HG02610 (cell line): ENCODE measurements around the gene OR51E2.

Source experiments
- ATAC-seq: cut with Tn5 transposase; IDR thresholded peaks from one replicate; pipeline ENCODE4 v1.9.1; 2021; ENCODE audit warnings: mild to moderate bottlenecking, moderate library complexity; ENCODE audit not compliant: unreplicated experiment

The OR51E2 gene

DNA sequence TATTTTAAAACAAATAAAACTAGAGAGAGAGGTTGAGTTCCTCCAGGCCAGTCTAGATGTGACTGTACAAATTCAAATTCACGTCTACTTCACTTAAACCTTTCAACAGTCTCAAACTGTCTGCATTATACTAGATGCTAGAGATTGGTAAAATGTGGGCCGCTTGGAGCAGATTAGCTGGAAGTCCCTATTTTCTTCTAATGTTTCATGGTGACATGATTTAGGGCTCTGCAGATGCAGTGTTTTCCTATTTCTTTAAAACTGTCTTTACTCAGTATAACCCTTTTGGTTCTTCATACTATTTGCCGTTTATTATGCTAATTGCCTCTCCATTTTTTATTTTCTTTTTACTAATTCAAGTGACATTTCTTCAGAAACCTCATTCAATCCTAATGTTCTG lies 33.5 kb downstream of the OR51E2 start:
- no peak for ATAC-seq

DNA sequence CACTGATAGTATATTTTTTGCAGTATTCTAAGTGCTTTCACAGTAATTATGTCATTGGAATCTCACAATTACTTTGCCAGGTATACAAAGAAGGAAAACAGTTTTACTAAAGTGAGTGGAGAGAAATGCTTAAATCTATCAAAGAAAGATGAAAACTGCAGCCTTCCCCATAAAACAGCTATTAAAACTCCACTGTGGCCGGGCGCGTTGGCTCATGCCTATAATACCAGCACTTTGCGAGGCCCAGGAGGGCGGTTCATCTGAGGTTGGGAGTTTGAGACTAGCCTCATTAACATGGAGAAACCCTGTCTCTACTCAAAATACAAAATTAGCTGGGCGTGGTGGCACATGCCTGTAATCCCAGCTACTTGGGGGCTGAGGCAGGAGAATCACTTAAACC lies 34.8 kb downstream of the OR51E2 start:
- ATAC-seq = no peak

DNA sequence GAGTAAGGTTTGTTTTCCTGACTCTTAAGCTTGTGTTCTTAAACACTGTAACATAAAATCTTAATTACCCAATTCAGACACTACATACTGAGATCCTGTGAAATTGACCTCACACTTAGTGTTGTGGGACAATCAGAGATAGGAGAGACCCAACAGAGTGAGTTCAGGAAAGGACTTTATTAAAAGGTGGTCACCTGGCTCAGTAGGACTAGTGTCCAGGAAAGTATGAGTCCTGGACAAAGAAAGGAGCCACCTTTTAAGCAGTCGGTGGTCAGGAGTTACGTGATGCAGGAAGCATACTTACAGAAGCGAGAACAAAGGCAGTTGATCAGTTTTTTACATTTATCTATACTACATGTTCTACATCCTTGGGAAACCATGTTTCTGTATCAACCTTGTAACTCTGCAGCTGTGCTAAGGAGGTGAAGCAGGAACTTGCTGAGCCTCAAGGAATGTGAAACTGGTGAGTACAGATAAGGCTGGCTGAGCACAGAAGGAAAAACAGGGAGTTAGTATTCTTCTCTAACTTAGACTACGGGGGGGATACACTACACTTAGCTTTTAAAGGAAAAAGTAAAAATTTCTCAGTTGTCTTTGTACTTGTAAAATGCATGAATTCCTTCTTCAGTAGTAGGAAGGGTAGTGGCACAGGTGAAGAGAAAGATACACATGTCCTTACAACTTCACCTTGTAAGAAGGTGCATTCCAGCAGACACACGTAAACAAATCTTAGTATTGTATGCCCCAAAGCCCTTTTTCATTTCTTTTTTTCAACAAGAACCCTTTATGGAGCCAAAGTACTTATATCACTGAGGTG lies 38.8 kb downstream of the OR51E2 start:
- no peak for ATAC-seq

DNA sequence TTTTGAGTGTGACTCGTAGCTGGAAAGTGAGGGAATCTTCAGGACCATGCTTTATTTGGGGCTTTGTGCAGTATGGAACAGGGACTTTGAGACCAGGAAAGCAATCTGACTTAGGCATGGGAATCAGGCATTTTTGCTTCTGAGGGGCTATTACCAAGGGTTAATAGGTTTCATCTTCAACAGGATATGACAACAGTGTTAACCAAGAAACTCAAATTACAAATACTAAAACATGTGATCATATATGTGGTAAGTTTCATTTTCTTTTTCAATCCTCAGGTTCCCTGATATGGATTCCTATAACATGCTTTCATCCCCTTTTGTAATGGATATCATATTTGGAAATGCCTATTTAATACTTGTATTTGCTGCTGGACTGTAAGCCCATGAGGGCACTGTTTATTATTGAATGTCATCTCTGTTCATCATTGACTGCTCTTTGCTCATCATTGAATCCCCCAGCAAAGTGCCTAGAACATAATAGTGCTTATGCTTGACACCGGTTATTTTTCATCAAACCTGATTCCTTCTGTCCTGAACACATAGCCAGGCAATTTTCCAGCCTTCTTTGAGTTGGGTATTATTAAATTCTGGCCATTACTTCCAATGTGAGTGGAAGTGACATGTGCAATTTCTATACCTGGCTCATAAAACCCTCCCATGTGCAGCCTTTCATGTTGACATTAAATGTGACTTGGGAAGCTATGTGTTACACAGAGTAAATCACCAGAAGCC lies 42.9 kb downstream of the OR51E2 start:
- no peak for ATAC-seq

DNA sequence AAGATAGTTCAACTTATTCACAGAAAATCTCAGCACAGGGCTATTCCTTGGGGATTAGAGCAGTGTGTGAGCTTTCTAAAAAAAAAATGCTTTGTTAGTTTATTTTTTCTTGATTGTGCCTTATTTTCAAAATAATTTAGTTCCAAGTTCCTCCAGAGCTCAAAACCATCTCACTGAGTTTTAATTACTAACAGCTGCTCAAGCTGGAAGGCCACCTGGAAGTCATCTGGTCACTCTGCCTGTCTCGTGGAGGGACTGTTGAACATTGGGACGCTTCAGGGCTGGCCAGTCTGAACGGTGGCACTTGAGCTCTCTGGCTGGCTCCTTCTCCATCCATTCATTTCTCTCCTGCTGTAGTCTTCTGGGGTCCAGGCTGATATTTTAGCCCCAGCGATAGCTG lies 49.9 kb downstream of the OR51E2 start:
- ATAC-seq = no peak

DNA sequence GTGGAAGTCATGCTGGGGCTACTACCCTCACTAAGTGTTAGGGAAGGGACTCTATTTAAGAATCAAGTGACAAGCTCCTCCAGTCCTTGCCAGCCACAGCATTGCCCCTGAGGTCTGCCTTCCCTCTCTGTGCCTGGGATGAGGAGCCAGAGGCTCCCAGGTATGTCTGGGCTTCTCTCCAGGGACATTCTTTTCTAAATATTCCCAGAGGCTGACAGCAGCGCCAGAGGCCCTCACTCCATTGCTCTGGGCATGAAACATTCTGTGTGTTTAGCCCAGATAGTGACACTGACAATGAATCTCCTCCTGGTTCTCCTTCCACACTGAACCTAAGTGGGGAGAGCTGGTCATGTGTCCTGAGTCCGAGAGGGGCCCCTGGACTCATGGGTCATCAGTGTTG lies 51.7 kb downstream of the OR51E2 start:
- no peak for ATAC-seq

DNA sequence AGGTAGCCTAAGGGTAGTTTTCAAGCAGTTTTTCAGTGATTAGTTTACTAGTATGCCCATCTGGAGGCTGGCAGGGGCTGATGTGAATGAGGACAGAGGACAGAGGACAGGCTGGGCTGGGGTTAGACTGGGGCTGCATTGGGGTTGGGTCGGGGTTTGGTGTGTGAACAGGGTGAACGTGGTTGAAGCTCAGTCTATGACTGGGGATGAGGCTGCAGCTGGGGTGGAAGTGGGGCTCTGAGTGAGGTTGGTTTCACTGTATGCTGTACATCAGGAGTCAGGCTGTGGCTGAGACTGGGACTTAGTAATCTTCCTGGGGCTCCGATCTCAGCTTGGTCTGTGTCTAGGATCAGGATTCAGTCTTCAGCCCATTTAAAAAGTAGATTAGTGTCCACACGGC lies 53.4 kb downstream of the OR51E2 start:
- no peak for ATAC-seq

DNA sequence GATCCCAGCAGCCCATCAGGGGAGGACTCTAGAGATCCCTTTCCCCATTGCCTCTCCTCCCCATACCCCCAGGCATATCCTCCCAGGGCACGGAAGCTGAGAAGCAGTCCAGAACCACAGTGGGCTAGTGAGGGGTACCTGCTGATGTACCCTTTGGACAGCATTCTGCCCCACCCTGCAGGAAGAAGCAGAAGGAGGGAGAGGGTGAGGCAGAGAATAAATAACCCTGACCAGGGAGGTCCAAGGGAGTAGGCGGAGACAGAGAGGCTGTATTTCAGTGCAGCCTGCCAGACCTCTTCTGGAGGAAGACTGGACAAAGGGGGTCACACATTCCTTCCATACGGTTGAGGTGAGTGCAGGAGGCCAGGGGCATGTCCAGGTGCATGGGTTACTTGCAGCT lies 54.0 kb downstream of the OR51E2 start, which contains the start of gene OR51E1:
OR51E1 (plus strand) TSS at position 301 of the 400 bp plus-strand sequence. CDS start 8,545 bp downstream, outside the sequence.
- no peak for ATAC-seq

DNA sequence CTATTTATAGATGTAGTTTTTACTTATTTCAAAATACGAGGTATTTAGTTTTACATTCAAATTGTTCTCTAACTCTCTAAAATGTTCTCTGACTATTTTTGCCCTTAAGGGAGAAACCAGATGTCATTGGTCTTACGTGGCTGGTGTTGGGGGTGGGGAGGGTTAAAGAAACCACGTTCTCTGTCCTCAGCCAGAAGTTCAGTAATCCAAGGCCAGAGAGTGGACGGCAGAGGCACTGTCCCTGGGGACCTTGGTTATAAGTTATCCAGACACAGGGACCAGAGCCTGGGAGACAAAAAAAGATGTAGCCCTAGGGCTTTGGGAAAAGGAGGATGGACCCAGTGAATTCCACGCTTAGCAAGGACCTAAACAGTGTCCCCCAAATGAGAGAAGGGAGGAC lies 54.6 kb downstream of the OR51E2 start:
- no peak for ATAC-seq

DNA sequence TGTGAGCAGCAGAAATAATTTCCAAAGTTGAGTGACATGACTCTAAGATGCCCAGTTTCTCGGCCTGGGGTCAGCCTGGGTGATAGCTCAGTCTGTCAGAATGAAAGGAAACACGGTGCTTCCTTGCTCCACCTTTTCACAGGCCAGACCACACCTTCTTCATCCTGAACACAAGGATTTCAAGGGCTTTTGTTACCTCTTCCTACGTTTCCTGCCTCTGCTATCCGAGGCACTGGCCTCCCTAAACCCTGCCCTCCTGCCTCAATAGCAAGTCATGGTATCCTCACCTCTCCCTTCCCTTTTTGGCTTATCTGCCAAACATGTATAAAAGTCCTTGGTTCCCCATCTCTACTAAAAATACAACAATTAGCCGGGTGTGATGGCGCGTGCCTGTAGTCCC lies 55.6 kb downstream of the OR51E2 start:
- no peak for ATAC-seq

DNA sequence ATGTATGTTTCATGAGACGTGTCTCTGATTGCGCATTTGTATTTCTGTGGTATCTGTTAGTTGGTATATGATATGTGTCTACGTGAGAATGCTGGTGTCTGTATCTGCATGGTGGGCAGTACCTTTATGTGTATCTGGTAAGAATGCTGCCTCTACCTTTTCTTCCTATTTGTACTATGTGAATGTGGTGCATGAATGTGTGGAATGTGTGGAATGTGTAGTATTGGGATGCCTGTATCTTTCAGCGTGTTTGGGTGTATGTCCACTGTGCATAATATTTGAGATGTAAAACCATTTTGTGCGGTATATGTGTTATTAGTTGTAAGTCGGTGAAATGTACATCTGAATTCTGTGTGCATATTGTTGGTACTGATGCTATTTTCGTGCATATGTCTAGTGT lies 56.2 kb downstream of the OR51E2 start:
- ATAC-seq = no peak

DNA sequence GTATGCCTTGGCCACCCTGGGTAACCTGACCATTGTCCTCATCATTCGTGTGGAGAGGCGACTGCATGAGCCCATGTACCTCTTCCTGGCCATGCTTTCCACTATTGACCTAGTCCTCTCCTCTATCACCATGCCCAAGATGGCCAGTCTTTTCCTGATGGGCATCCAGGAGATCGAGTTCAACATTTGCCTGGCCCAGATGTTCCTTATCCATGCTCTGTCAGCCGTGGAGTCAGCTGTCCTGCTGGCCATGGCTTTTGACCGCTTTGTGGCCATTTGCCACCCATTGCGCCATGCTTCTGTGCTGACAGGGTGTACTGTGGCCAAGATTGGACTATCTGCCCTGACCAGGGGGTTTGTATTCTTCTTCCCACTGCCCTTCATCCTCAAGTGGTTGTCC lies 57.7 kb downstream of the OR51E2 start:
- ATAC-seq = no peak

DNA sequence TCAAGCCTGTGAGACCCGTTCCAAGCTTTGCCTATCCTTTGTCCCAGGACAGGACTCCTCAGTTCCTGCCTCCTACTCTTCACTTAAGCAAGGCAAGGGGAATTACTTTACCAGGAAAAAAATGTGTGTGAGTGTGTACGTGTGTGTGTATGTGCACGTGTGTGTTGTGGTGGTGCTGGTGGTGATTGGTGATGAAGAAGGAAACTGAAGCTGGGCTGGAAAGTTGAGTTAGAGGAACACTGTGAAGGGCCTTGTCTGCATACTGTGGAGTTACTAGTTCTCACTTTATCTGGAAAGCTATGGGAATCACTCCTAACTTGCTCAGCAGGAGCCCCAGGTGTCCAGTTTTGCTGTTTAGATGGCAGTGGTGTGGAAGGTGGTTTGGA lies 60.0 kb downstream of the OR51E2 start:
- ATAC-seq = no peak

DNA sequence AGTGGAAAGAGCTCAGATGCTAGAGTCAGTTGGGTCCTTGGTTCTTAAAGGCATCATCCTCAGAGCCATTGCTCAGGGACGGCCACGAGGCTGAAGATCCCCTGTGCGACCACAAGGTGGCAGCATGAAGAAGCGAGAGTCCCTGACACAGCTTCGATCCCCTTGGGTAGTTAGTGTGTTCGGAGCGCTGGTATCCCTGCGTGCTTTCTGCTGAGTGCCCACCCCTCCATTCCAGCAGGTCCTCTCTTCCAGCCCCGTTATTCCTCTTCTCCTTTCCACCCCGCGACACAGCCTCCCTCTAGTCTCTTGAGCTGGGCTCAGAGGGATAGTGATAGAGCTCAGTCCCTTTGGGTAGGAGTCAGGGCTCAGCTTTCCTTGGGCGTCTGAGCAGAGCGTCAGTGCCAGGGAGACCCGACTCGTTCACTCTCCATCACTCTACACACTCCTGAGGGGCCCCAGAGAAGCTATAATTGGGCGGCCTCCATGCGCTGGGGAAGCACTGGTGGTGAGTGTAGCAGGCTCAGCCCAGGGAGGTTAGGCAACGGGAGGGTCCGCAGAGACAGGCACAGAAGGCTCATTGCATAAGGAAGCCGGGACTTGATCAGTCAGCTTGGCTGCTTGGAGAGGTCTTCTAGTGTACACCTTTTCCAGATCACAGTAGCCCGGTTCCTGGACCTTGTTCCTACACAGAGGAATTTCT lies 60.5 kb downstream of the OR51E2 start, which contains the start of gene OR51D1:
OR51D1 (plus strand) TSS at position 516 of the 700 bp plus-strand sequence. CDS start 2,314 bp downstream, outside the sequence.
- ATAC-seq = peak; percentile 96

DNA sequence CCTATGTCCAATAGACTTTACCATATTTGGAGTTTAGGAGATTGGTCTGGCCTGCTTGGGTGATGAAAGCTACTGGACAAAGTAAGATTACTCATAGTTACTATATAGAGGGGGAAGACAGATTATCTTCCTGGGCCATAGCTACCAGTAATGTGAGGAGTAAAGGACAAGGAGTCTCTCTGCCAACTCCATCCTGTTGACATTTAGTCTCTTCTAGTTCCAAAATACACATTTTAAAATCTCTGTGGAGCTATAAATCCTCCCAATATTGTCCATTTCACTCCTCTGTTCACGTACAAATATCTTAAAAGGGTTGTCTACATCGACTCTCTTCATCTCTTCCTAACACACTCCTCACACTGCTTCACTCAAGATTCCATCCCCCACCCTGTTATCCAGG lies 61.5 kb downstream of the OR51E2 start:
- no peak for ATAC-seq
